ENCODE measurements around the gene TBC1D7.

TBC1D7 gene

DNA sequence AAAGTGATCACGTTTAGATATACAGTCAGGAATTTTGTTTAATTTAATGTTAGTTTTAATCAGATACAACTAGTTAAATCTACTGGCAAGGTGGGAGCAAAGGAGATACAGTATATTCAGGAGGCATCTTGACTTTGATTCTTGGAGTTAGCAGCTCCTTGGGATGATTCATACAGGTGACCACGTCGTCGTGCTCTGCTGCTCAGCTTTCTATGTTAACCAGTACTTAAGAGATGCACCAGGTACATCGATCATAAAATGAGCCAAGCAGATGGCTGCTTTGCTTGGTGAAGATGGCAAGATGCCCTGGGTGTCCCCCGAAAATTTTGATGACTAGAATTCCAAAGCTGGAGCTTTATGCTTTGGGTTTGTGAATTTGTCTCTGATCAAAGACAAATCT is 64.7 kb downstream of the TBC1D7 start:
- DNase-seq, result no peak

DNA sequence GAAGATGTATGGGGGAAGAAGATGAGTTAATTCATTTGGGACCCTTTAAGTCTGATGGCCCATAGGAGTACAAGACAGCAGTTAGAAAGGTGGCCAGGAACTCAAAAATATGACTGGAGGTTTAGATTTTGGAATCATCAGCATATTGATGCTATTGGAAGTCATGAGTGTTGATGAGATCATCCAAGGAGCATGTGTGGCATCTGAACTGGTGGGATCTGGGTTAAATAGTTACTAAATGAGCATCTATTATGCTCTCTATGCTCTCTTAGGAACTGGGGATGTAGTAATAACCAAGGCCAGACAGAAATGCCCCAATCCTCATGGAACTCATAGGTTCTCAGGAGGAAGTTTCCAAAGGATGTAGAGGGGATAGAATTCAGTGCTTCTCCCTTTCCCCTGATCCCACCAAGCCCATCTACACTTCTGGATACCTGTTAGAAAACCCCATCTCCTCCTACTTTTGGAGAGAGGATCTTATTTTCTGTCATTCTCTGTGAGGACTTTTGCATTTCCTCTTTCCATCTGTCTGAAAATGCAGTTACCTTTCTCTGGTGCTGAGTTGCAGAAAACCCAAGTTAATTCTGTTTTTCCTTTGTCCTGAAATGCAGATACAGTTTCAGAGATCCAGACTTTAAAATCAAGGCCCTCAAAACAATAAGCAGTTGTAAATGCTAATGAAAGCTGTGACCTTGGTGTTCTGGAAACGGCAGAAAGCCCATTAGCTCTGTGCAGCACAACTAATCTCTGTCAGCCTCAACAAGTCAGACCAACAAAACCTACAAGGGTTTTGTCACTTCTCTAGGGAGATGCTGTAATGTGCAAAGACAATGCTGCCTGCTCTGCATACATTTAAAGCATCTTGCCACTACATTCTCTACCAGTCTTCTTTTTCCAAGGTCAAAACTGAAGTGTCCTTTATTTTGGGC is 65.8 kb downstream of the TBC1D7 start:
- DNase-seq, result no peak

DNA sequence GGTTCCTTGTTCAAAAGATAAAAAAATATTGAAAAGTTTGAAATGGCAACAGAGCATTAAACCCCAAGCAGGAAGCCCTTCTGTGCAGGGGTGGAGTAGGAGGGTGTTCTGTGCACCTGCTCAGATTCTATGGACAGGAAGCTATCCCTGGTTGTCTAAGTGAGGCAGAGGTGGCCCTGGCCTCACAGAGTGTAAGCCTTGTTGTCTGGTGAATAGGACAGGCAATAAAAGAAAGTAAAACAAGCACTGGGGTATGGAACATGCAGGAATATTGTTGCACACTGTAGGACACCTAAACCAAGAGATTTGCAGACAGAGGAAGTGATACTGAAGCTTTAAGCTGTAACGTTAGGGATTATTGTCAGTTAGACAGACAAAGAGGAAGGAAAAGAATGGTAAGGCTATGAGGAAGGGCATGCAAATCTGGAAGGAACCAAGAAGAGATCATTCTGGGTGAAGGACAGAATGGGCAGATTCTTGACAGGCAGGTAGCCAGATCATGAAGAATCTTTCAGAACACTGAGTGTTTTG is 66.8 kb downstream of the TBC1D7 start:
- DNase-seq, result no peak

DNA sequence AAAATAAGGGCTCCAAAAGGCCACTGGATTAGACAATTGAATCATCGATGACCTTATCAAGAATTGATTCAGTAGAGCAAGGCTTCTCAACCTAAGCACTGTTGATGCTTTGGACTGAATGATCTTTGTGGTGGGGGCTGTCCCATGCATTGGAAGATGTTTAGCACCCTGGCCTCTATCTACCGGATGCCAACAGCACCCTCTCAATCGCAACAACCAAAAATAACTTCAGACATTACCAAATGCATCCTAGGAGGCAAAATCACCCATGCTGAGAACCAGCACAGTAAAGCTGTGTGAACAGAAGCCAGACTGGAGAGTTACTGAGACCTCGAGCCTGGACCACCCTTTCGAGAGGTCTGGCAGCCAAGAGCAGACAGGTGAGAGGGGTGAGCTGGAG is 67.5 kb downstream of the TBC1D7 start:
- no peak for DNase-seq

DNA sequence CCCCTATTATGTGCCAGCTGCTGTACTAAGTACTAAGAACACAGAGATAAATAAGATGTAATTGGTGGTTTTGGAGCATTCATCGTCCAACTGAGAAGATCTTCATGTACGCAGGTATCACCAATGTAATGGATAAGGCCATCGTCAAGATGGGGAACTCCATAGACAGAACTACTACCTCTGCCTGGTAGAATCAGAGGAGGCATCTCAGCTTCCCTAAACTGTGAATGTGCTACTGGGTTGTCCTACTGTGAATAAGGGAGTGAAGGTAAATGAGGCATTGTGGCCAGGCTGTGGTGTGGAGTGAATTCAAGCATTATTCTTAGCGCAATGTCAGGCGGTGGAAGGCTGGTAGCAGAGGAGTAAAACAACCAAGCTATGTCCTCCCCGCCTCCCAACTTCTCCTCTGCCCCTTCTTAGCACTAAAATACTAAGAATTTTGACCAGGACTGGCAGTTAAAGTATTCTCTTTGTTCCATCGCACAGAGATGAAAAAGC is 68.2 kb downstream of the TBC1D7 start:
- no peak for DNase-seq

DNA sequence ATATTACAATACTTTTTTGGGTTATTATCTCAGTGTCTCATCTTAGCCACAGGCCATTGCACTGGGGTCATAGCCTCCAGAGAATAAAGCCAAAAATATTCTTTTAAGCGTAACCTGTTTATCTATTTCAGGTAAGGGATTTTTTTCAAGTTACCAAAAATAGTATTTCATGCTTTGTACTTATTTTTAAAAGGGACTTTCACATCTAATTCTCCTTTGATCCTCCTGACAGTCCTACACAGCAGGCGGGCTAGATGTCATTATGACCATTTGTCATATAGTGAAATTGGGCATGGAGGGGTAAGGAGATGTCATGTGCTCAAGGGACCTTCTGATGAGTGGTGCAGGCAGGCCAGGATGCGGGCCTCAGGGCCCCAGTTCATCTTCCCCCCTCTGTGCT is 68.9 kb downstream of the TBC1D7 start:
- no peak for DNase-seq

DNA sequence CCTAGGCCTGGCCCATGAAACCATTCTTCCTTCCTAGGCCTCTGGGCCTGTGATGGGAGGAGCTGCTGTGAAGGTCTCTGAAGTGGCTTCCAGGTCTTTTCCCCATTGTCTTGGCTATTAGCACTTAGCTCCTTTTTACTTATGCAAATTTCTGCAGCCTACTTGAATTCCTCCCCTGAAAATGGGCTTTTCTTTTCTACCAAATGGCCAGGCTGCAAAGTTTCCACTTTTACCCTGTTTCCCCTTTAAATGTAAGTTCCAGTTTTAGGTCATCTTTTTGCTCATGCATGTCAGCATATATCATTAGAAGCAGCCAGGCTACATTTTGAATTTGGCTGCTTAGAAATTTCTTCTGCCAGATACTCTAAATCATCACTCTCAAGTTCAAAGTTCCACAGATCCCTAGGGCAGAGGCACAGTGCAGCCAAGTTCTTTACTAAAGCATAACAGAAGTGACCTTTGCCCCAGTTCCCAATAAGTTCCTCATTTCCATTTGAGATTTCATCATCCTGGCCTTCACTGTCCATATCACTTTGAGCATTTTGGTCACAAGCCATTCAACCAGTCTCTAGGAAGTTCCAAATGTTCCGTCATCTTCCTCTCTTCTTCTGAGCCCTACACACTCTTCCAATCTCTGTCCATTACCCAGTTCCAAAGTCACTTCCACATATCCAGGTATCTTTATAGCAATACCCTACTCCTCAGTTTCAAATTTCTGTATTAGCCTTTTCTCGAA is 71.9 kb downstream of the TBC1D7 start:
- no peak for DNase-seq
